Activated CD4-positive, alpha-beta T cell treated with anti-CD3 and anti-CD28 coated beads, Interleukin-2, amount 50 U/mL, for 24 hours (primary cell): ENCODE results near the gene KMT2E.
"Not testable (repeated sequence)": the region's sequence is repeated elsewhere in the genome, so short reads cannot be mapped to it uniquely, and the experiment has no call there.

Source experiments
- DNase-seq, 2 donors: peaks; one replicate each; pipeline ENCODE4 v3.0.0-alpha.2; 2020; ENCODE audit warnings: low read depth in 1 of 2, low spot score in 1 of 2

KMT2E gene

DNA sequence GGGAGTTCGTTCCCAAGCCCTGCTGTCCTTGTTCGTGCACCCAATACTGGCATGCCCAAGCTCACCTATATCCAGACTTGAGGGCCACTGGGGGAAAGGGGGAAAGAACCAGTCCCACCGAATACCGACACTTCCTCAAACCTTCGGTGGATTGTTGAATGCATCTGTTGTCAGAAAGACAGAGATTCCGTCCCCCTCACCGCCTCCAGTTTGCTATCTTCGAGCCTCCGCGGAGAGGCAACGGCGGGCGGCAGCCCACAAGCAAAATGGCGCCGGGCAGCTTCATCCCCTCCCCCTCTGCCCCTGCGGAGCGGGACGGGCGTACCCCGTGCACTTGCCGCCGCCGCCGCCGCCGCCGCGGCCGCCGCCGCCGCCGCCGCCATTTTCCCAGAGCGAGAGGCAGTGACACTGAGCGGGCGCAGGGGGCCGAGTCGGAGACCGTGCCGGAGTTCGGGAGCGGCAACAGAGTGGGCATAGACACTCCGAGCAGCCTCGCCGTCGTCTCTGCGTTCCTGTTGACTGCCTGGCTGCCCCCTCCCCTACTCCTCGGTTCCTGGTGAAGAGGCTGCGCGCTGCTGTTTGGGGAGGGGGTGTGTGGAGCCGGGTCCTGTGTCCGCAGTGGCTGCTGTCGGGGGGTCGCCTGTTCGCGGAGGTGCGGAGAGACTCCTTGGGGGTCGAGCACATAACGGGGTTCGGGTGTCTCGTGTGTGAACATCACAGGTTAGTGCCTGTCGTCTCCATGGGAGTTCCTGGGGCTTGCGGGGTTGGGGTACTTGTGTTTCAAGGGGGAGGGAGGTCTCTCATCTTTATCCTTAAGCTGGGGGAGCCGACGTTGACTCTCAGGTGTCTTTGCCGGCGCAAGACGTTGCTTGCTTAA, at the start of gene KMT2E:
KMT2E (plus strand) TSS at position 390 of the 877 bp plus-strand sequence. CDS start 26,748 bp downstream, outside the sequence.
- peak; percentile 88 to 89 for DNase-seq

GRCh38 chr7:104964626-104965236, 49.3 kb upstream of the KMT2E start:
- DNase-seq: no peak

DNA sequence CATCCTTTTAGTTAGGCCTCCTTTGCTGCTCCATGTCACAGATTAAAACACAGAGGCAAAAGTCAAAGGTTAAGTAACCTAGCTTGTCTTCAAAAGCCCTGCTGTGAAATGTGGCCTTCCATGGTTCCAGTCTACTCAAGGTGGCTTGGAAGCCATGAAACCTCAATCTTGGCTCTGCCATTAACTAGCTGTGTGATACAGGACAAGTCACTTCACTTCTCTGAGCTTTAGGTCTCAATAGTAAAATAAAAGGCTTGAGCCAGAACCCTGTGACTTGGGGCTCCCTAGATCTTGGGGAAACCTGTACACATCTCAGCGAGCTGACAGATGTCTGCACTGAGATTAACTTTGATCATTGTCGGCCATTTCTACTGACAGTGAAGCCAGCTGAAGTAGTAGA, 48.0 kb upstream of the KMT2E start:
- no peak for DNase-seq

DNA sequence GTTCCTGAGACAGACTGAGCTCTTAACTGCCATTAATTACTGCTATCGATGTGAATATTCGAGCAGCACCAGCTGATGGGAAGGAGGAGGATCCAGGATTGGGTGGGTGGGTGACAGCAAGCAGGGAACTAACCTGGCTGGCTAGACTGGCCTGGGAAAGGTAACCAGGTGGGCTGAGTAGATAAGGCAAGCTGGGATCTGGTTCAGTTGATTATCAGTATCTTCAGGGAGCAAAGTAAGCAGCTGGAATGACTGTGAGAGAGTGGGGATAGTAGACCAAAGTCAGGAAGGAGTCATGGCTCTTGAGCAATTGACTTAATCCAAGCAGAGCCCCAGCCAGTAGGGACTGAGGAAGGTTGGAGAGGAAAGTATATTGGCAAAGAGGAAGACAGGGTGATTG, 46.9 kb upstream of the KMT2E start:
- no peak for DNase-seq

DNA sequence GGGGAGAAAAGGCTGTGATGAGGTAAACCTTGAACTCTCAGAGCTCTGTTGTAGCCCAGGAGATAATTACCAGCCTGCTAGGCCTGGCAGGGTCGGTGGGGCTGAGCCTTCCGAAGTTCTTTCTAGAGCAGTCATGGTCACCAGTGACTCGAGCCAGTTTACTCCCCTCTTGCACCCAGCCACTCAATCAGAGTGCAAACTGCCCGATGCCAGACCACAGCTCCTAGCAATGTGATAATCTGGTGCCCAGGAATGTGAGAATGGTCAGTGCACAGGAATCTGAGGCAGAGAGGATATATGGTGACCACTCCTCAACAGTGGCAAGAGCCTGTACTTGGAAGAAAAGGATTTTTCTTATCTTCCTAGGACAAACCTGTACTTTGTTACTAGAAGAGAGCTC, 46.4 kb upstream of the KMT2E start:
- no peak for DNase-seq

DNA sequence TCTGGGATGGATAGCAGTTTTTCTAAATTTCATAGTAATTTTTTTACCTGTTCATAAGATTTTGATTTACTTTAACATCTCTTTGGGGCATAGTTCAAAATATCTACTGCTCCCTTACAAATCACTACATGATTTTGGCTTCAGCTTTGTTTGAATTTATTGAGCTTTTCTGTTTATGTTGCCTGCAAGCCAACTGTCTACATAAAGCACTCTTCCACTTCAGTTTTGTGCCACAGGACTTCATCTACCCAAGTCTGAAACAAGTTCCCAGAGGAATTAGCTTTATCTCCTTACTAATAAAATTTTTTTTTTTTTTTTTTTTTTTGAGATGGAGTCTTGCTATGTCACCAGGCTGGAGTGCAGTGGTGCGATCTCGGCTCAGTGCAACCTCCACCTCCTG, 45.4 kb upstream of the KMT2E start:
- no peak for DNase-seq

DNA sequence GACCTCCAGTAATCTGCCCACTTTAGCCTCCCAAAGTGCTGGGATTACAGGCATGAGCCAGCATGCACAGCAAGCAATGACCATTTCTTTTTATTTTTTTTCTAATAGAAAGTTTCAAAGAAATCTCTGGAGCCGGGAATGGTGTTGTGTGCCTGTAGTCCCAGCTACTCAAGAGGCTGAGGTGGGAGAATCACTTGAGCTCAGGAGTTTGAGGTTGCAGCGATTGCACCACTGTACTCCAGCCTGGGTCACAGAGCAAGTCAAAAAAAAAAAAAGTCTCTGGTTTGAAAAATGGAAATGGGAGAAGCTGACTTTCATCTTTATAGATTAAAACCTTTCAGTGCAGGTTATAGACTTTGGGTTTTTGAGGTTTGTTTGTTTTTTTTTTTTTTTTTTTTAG, 44.8 kb upstream of the KMT2E start:
- no peak for DNase-seq

DNA sequence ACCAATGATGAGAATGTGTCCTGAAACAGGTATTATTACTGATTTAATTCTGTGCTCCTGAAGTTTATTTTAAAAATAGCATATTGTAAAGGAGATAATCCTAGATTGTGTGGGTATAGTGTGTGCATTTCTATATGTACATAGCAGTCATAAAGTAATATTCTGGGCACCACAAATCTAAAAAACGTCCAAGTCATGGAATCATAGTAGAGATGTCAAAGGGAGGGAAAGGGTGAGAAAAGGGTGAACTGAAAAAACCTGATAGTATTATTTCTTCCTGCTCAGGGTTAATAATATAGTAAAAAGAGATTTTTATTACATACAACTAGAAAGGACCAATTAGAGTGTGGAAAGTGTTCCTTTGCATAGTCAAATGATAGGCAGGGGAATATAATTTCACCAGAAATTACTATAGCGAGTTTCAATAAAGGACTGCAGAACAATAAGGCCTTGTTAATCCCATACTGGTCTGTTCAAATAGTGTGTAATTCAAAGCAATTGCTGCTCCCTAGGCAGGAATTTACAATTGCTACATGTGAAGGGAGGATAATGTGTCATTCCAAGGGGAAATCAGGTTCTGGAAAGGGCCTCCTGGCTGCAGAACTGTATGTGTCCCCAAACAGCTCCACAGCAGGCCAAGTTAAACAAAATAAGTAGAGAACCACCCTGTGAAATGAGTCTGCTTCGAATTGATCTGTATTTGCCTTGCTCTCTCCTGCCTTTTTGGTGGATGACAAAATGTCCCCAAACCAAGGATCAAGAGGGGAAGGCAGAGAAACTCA, 42.5 kb upstream of the KMT2E start:
- no peak for DNase-seq

GRCh38 chr7:104972500-104972899, 41.5 kb upstream of the KMT2E start:
- no peak for DNase-seq

- DNase-seq: no peak
These were observed 40.8 kb upstream of the KMT2E start for GRCh38 chr7:104973227-104973626.

- no peak for DNase-seq
These were observed 40.0 kb upstream of the KMT2E start for GRCh38 chr7:104973909-104974415.

- DNase-seq: not testable (repeated sequence)
These were observed 38.5 kb upstream of the KMT2E start for GRCh38 chr7:104975553-104975952.

GRCh38 chr7:104976966-104977636, 36.9 kb upstream of the KMT2E start:
- no peak for DNase-seq

DNA sequence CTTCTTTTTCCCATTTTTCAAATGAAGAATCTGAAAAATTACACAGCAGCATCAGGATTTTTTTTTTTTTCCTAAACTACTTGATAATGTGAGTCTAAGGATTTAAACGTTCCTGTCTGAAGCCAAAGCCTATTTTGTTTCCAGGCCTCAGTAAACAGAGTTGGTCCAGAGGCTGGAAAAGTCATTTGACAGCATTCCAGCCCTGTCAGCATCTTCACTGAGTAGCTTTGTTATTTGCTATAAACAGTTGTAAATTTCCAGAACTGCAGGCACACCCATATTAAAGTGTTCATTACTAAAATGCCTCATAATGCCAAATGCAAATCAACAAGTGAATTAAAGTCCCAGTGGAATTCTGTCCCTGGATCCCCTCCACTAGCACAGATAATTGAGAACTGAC, 35.5 kb upstream of the KMT2E start:
- no peak for DNase-seq

- no peak for DNase-seq
These were observed 34.7 kb upstream of the KMT2E start for GRCh38 chr7:104979167-104979841.

GRCh38 chr7:104980440-104980839, 33.6 kb upstream of the KMT2E start:
- DNase-seq: no peak

DNA sequence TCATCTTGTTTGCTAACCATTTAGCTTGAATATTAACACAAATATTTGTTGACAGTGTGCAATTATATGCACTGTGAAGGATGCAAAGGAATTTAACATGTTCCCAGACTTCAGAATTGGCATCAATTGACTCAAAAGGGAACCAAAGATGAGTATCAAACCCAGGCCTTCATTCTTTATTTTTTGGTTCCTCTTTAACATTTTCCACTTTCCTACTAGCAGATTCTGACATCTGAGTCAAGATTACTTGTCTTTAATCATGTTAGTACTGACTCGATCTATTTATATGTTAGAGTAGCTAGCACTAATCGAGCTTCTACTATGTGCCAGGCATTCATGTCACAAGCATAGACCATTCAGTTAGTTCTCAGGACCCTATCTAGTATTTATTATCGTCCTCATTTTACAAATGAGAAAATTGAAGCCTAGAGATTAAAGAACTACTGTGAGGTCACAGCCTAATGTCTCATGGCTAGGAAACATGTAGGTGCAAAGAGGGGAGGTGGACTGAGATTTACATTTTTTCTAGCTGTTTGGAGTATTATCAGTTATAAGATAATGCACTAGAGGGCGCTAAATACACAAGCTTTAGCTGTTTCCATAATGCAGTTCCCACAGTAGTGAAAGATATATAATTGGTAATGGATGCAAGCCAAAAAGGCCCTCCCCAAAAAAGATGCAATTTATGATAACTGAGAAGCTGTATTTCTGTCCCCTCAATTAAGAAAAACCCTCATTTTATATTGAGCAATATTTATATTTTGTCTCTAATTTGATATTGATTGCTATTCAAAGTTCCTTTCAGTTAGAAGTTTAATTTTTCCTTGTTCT, 32.9 kb upstream of the KMT2E start:
- DNase-seq: no peak

DNA sequence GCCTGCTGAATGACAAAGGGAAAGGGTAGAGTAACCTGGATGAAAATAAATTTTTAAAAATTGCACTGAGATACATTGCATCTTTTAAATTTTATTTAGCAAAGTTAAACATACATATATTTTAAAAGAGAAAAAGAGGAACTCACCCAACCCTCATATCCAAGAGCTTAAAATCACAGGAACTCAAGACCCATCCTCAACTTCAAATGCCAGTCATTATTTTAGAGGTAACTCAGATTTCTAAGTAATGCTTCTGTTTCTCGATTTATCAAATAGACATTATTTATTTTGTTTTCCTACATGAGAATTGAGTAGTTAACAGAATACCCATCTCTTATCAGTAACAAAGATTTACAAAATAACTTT, 32.4 kb upstream of the KMT2E start:
- no peak for DNase-seq

- DNase-seq: no peak
These were observed 31.5 kb upstream of the KMT2E start for GRCh38 chr7:104982308-104983075.
